GM23338 (cell line): ENCODE measurements around the gene MARCHF2. TPM values are rescaled to one million over a fixed set of nuclear protein-coding genes. Genes with fewer than 3 reads are reported as not detected.

ENCODE experiments used
- CREB1 ChIP-seq: fragments of 250-450 bp; sonication (Bioruptor Pico); IDR thresholded peaks from 2 replicates; pipeline ENCODE4 v1.5.0; 2020; ENCODE audit warnings: low read depth, mild to moderate bottlenecking, moderate library complexity
- CTCF ChIP-seq, 2 experiments: fragments of 200-600 bp in 1 of 2; sonication (generic) in 1 of 2; conservative IDR thresholded peaks; 2 replicates each; pipeline versions ENCODE4 v1.5.1 to v1.6.1; 2016 to 2017; ENCODE audit warnings: antibody characterized with exemption in 2 of 2, low read depth in 2 of 2, mild to moderate bottlenecking in 2 of 2, moderate library complexity in 1 of 2
- ETS1 ChIP-seq: IDR thresholded peaks from 2 replicates; pipeline ENCODE4 v1.6.1; 2016; ENCODE audit warnings: antibody characterized with exemption
- EZH2 ChIP-seq: fragments of 200-600 bp; sonication (generic); IDR thresholded peaks from one replicate; pipeline ENCODE4 v1.8.0; 2017; ENCODE audit warnings: antibody characterized with exemption, mild to moderate bottlenecking, low read depth; ENCODE audit not compliant: unreplicated experiment
- EZH2phosphoT487 ChIP-seq: fragments of 200-600 bp; sonication (generic); IDR thresholded peaks from one replicate; pipeline ENCODE4 v1.8.1; 2018; ENCODE audit warnings: antibody characterized with exemption; ENCODE audit not compliant: unreplicated experiment
- NANOG ChIP-seq: IDR thresholded peaks from 2 replicates; pipeline ENCODE4 v1.6.1; 2016; ENCODE audit warnings: antibody characterized with exemption, borderline replicate concordance
- POLR2AphosphoS5 ChIP-seq: IDR thresholded peaks from 2 replicates; pipeline ENCODE4 v1.6.1; 2016; ENCODE audit warnings: antibody characterized with exemption, low read depth
- STAT1 ChIP-seq: IDR thresholded peaks from one replicate; pipeline ENCODE4 v1.6.1; 2016; ENCODE audit warnings: antibody characterized with exemption; ENCODE audit not compliant: unreplicated experiment
- ZNF462 ChIP-seq: fragments of 250-450 bp; sonication (Bioruptor Pico); IDR thresholded peaks from 2 replicates; pipeline ENCODE4 v1.5.0; 2020; ENCODE audit warnings: mild to moderate bottlenecking, moderate library complexity
- polyA plus RNA-seq: library from polyadenylated mRNA; unstranded; fragments of >200 nt; fragmentation: Nextera tagmentation; extraction: Ambion mirVana; gene quantifications from 2 replicates; pipeline ENCODE4 v1.2.1, GENCODE V29; 2016
- total RNA-seq: library from RNA; depleted of rRNA; stranded (reverse); fragments of >200 nt; shearing (Covaris generic); gene quantifications from 2 replicates; pipeline ENCODE4 v1.2.3, GENCODE V29; 2014

The MARCHF2 gene
- total and polyA plus RNA-seq, 2 experiments from 2014 or later: 18.9 to 50.1 TPM

GRCh38 chr19:8458380-8458779 lies 45.3 kb downstream of the MARCHF2 start (continued):
- TF ChIP-seq ZNF462 (CRISPR knock-in tag) (no peak), ETS1 (no peak), CTCF (conservative IDR thresholded peaks at IDR 0.05; ENCODE audit: low read depth in 2 of 2) (no peak), POLR2AphosphoS5 (no peak), STAT1 (no peak), CREB1 (CRISPR knock-in tag) (no peak), EZH2 (no peak), EZH2phosphoT487 (no peak), NANOG (no peak)
